HG02759 (cell line): ENCODE data around the gene MIS18A.
"Not testable (repeated sequence)": the region's sequence is repeated elsewhere in the genome, so short reads cannot be mapped to it uniquely, and the experiment has no call there.

Source experiments
- ATAC-seq: cut with Tn5 transposase; IDR thresholded peaks from one replicate; pipeline ENCODE4 v1.9.1; 2021; ENCODE audit warnings: mild to moderate bottlenecking, moderate library complexity; ENCODE audit not compliant: unreplicated experiment

MIS18A gene, protein sequence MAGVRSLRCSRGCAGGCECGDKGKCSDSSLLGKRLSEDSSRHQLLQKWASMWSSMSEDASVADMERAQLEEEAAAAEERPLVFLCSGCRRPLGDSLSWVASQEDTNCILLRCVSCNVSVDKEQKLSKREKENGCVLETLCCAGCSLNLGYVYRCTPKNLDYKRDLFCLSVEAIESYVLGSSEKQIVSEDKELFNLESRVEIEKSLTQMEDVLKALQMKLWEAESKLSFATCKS

DNA sequence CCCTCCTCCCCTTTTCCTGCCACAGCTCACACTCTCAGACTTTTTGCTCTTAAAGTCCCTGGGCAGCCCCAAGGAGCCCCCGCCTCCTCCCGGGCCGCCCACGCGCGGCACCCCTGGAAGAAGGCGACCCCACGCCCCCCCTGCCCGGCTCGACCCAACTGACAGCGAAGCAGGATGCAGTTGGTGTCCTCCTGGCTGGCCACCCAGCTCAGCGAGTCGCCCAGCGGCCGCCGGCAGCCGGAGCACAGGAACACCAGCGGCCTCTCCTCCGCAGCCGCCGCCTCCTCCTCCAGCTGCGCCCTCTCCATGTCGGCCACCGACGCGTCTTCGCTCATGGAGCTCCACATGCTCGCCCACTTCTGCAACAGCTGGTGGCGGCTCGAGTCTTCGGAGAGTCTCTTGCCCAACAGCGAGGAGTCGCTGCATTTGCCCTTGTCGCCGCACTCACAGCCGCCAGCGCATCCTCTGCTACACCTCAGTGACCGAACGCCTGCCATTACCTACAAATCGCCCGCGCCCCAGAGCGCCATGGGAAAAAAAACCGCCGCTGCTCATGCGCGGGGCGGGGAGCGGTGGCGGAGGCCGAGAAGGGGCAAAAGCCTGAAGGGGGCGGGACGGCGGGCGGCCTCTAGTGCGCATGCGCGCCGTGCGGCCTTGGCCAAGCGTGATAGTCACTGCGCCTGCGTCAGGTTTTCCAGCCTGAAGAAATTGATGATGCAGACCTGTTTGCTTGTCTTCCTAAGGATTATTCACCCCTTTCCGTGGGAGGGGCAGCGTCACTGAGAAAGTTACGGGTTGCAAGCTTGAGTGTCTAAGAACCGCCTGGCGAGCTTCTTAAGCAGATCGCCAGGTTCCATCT lies at the start of gene MIS18A:
TSS of gene MIS18A (minus strand) at position 532 of the 859 bp plus-strand sequence. CDS start at position 497, 35 bp downstream.
- peak; percentile 96 for ATAC-seq

DNA sequence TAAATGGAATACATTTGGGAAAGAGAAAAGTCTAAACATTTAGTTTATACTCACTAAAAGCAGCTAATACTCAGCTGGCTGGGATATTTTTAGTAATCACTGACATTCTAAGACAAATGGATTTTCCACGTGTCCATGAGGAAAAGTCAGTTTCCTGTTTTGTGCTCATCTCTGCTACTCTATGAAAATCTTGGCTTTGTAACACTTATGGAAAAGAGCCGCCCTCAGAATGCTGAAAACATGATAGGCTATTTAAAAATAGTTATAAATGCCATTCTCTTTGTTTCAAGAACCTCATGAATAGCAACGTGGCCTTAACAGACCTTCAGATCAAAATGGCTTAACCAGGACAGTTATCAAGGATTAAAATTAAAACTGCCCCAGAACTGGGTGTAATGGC lies 49.7 kb upstream of the MIS18A start:
- ATAC-seq: no peak

DNA sequence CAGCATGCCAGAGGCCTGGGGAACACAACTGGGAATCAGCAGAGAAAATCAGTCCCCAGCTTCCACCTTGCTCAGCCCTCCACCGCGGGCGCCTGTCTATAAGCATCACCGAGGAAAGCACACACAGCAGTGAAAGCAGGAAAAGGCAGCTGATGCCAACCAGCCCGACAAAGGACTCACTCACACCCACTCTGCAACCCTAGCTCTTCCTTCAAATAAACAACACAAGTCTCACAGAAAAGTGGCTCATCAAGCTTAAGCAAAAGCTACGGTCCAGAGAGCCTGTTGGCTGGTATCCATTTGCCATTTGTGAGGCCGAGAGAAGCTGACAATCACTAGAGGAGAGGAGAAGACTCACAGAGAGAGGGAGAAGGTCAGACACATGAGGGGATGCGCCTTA lies 46.9 kb upstream of the MIS18A start:
- no peak for ATAC-seq

GRCh38 chr21:32322676-32323075 lies 43.8 kb upstream of the MIS18A start:
- ATAC-seq: no peak

- ATAC-seq: no peak
Observed at GRCh38 chr21:32322103-32322502, 43.3 kb upstream of the MIS18A start.

- no peak for ATAC-seq
Observed at GRCh38 chr21:32321480-32321879, 42.6 kb upstream of the MIS18A start.

- ATAC-seq: no peak
Observed at GRCh38 chr21:32320726-32321125, 41.9 kb upstream of the MIS18A start.

DNA sequence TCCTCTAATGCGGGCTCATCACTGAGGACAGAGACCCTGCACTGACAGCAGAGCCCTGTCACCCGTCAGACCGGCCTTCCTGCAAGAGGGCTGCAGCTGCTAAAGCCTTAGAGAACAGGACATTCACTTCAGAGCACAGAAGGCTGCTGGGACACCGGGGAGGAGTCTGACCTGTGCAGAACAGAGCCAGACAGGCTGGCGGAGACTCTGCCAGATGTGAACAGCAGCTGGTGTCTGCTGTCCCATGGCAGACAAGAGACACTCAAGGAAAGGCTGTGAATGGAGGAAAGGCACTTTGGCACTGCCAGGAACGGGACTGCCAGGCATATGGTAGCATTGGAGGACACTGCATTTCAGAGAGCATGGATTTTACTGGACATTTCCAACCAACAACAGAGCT lies 41.2 kb upstream of the MIS18A start:
- no peak for ATAC-seq

DNA sequence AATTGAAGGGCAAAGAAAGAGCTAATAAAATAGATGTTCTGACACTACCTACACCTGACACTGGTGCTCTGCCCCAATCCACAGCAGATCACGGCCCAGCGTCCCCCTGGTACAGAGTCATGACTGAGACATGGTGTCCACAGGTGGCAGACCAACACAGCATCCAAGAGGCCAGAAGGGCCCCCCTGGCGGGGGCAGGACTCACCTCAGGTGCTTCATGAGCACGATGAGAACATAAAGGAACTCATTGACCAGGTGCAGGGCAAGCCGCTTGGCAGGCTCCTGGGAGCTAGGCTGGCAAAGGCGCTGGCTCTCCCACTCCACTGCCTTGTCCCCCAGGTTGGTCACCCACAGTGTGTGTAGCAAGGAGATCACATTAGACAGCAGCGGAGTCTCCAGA lies 40.2 kb upstream of the MIS18A start:
- no peak for ATAC-seq

GRCh38 chr21:32317726-32318125 lies 38.9 kb upstream of the MIS18A start:
- no peak for ATAC-seq

DNA sequence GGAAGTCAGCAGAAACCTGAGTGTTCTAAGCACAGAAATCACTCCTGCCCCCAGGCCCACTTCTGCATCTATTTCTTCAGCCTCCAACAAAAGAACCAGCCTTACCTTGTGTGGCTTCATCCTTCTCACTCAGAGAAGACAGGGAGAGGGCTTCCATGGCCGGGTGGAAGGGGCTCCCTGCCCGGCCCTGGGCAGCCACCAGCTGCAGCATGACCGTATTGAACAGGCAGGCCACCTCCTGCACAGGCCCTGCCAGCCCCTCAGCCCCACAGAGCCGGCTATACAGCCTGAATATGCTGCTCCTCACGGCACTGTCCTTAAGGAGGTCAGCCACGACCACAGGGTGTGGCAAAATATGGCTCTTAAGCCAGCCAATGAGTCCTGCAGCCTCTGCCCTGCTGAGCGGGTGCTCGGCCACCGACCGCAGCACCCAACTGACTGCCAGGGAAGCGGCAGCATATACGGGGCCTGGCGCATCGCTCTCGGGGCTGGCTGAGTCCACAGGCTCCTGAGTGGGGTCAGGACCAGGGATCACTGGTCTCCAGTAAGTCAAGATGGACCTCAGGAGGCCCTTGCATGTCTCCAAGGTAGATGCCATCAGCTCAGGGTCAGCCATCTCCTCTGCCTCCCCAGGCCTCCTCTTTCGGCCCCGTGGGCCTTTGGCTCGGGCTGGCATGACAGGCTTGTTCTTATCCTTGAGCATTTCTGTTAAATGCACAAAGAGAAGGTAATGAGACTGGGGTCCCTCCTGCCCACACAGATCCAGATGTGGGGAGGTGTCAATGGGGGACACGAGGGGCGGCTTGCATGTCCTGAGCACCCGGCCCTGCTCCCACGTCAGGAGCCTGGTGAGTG lies 37.7 kb upstream of the MIS18A start:
- no peak for ATAC-seq

GRCh38 chr21:32315511-32316281 lies 36.8 kb upstream of the MIS18A start:
- ATAC-seq: no peak

- no peak for ATAC-seq
Observed at GRCh38 chr21:32314806-32315205, 36.0 kb upstream of the MIS18A start.

DNA sequence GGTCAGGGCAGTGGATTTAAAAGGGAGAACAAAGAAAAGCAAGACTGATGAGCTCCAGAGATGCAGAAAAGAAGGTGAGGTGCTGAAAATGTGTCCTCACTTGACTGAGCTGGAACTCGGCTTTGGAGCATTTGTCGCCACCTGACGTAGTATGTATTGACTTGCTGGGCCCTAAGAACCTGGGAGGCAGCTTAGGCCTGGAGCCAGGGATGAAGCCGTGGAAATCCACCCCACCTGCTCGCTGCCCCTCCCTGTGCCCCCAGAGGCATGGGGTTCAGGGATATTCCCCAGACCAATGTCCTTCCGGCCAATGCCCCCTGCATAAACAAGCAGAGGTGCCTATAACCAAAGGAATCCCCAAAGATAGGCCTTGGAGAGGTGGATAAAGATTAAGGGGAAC lies 34.1 kb upstream of the MIS18A start:
- no peak for ATAC-seq

- ATAC-seq: no peak
Observed at GRCh38 chr21:32312326-32312725, 33.5 kb upstream of the MIS18A start.

GRCh38 chr21:32311621-32312020 lies 32.8 kb upstream of the MIS18A start:
- ATAC-seq: no peak

GRCh38 chr21:32310976-32311375 lies 32.1 kb upstream of the MIS18A start:
- ATAC-seq: not testable (repeated sequence)

GRCh38 chr21:32309906-32310460 lies 31.1 kb upstream of the MIS18A start:
- ATAC-seq: no peak

DNA sequence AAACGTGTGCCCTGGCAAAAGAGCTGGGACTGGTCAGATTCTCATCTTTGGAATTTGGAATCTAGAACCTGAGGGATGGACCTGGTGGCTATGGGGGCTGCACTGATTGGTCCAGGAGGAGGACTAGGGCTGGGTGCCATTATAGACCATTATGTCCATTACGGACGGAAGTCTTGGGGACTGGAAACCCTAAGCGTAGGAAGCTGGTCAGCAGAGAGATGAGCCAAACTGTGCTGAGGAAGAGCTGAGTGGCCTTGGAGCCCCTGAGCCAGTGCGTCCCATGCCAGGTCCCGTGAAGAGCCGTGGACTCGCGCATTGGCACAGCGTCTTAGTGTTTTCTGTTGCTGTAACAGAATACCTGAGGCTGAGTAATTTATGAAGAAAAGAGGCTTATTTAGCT lies 29.8 kb upstream of the MIS18A start:
- no peak for ATAC-seq

GRCh38 chr21:32307706-32308105 lies 28.9 kb upstream of the MIS18A start:
- ATAC-seq: no peak
